ENCODE results near the gene FHL5. TPM values are rescaled to one million over a fixed set of nuclear protein-coding genes. Genes with fewer than 3 reads are reported as not detected.

The FHL5 gene, protein sequence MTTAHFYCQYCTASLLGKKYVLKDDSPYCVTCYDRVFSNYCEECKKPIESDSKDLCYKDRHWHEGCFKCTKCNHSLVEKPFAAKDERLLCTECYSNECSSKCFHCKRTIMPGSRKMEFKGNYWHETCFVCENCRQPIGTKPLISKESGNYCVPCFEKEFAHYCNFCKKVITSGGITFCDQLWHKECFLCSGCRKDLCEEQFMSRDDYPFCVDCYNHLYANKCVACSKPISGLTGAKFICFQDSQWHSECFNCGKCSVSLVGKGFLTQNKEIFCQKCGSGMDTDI
- not detected for polyA plus RNA-seq (2013, experiment 1 of 2)
- polyA plus RNA-seq (2013, experiment 2 of 2) = not detected

DNA sequence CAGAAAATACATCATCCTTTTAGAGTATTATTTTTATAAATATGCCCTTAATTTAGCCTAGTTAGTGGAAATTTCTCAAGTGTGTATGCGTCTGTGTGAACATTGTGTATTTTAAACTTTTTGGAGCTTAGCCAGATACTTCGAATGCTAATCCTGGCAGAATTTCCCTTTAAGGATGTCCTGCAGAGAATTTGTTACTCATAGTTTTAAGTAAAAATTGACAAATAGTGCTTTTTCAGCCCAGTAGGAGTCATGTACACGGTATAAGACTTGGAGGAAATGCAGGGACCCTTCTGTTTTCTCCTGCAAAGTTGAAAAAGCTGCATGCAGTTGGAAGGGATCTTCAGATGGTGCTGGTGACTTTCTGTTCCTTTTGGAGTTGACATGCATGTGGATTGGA, at the start of gene FHL5:
TSS of gene FHL5 (plus strand) at position 243 of the 400 bp plus-strand sequence. CDS start 40,486 bp downstream, outside the sequence.
- H3K56ac ChIP-seq (ENCODE audit: low read length) = no peak within 1 kb of the TSS
- H2AK5ac ChIP-seq (ENCODE audit: low read length) = no peak within 1 kb of the TSS
- no peaks in the 10 kb centered on the region for H3K79me1 ChIP-seq (ENCODE audit: low read length)
- no peaks in the 10 kb centered on the region for H3K27me3 ChIP-seq (ENCODE audit: insufficient read depth, low read length, poor library complexity)
- H3K4me2 ChIP-seq (ENCODE audit: low read length) = no peak within 1 kb of the TSS
- H3K27ac ChIP-seq (ENCODE audit: low read depth, low read length) = no peak within 1 kb of the TSS
- H4K8ac ChIP-seq (ENCODE audit: low read depth, low read length) = no peak within 1 kb of the TSS
- no peak within 1 kb of the TSS for H3K23ac ChIP-seq (ENCODE audit: low read length)
- no peaks in the 10 kb centered on the region for H3K4me1 ChIP-seq (ENCODE audit: control insufficient read depth, low read depth, low read length)
- H2BK5ac ChIP-seq (ENCODE audit: low read length) = no peak within 1 kb of the TSS
- no peak within 1 kb of the TSS for H3K9ac ChIP-seq (ENCODE audit: low read length)
- WGBS (ENCODE audit: extremely low coverage, insufficient coverage, low lambda C conversion rate) = no CpG with 5 or more reads among the region's 3 CpGs
- H3K79me2 ChIP-seq (ENCODE audit: control insufficient read depth, insufficient read depth, low read length) = no peaks in the 10 kb centered on the region
- no peak within 1 kb of the TSS for H4K5ac ChIP-seq (ENCODE audit: low read length)
- H2BK120ac ChIP-seq (ENCODE audit: low read depth, low read length) = no peak within 1 kb of the TSS
- H3K36me3 ChIP-seq (ENCODE audit: control insufficient read depth, insufficient read depth, low read length) = no peaks in the 10 kb centered on the region
- H3K4me3 ChIP-seq (ENCODE audit: low read length) = no peak within 1 kb of the TSS
- H2BK15ac ChIP-seq (replicated peaks; ENCODE audit: low read depth) = no peak within 1 kb of the TSS
- DNase-seq = no peak
- H3K4ac ChIP-seq (ENCODE audit: low read depth, low read length) = no peak within 1 kb of the TSS
- no peak within 1 kb of the TSS for H3K18ac ChIP-seq (ENCODE audit: low read length)

DNA sequence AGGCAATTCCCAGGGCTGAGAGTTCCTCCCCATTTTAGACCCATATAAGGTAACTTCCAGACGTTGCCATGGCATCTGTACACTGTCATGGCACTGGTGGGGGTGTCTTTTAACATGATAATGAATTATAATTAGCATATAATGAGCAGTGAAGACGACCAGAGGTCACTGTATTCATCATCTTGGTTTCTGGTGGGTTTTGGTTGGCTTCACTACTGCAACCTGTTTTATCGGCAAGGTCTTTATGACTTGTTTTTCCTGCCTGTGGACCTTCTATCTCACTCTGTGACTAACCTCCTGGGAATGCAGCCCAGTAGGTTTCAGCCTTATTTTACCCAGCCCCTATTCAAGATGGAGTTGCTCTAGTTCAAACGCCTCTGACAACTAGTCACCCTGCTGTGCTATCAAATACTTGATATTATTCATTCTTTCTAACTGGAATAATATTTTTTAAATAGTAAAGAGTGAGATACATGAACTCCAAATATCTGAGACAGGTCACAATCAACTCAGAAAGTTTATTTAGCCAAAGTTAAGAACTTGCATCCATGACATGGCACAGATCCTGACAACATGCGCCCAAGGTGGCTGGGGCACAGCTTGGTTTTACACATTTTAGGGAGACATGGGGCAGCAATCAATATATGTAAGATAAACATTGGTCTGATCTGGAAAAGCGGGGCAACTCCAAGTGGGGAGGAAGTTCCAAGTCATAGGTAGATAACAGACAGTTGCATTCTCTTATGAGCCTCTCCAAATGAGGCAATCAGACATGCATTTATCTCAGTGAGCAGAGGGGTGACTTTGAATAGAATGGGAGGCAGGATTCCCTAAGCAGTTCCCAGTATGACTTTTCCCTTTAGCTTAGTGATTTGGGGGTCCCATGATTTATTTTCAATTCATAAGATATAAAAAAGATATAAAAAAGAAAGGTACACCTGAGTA, 42.5 kb upstream of the FHL5 start:
- H2AK5ac ChIP-seq (ENCODE audit: low read length) = no peak overlapping the region
- H3K4me2 ChIP-seq (ENCODE audit: low read length) = peak overlapping the region; percentile 12
- no peak overlapping the region for H2BK120ac ChIP-seq (ENCODE audit: low read depth, low read length)
- no peak overlapping the region for H4K5ac ChIP-seq (ENCODE audit: low read length)
- H3K27me3 ChIP-seq (ENCODE audit: insufficient read depth, low read length, poor library complexity) = no peaks in the 10 kb centered on the region
- DNase-seq = peak; percentile 97
- H3K4me1 ChIP-seq (ENCODE audit: control insufficient read depth, low read depth, low read length) = no peaks in the 10 kb centered on the region
- H3K9ac ChIP-seq (ENCODE audit: low read length) = peak overlapping the region; percentile 80
- no CpG with 5 or more reads among the region's 6 CpGs for WGBS (ENCODE audit: extremely low coverage, insufficient coverage, low lambda C conversion rate)
- peak overlapping the region; percentile 20 for H3K27ac ChIP-seq (ENCODE audit: low read depth, low read length)
- H4K8ac ChIP-seq (ENCODE audit: low read depth, low read length) = no peak overlapping the region
- H3K18ac ChIP-seq (ENCODE audit: low read length) = no peak overlapping the region
- no peak overlapping the region for H3K4me3 ChIP-seq (ENCODE audit: low read length)
- H2BK15ac ChIP-seq (replicated peaks; ENCODE audit: low read depth) = no peak overlapping the region
- H2BK5ac ChIP-seq (ENCODE audit: low read length) = peak overlapping the region; percentile 23
- peak overlapping the region; percentile 47 for H3K56ac ChIP-seq (ENCODE audit: low read length)
- H3K36me3 ChIP-seq (ENCODE audit: control insufficient read depth, insufficient read depth, low read length) = no peaks in the 10 kb centered on the region
- no peak overlapping the region for H3K4ac ChIP-seq (ENCODE audit: low read depth, low read length)
- H3K79me1 ChIP-seq (ENCODE audit: low read length) = no peaks in the 10 kb centered on the region
- no peak overlapping the region for H3K23ac ChIP-seq (ENCODE audit: low read length)
- H3K79me2 ChIP-seq (ENCODE audit: control insufficient read depth, insufficient read depth, low read length) = no peaks in the 10 kb centered on the region

DNA sequence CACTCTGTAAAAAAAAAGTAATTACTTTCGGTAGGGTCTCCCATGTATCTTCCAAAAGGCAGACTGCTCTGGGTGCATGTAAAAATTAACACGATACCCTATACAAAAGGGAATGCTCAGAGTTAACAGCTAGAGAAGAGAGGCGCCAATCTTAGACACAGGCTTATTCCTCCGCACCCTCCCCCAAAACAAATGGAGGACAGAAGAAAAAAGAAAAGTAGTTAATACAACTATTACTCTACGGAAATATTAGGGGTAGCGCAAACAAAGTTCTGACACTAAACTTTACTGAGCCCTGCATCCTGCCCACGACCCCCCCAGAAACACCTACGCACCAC, 41.7 kb upstream of the FHL5 start:
- Histone ChIP-seq H4K5ac (ENCODE audit: low read length) (no peak overlapping the region), H3K79me1 (ENCODE audit: low read length) (no peaks in the 10 kb centered on the region), H2AK5ac (ENCODE audit: low read length) (no peak overlapping the region), H3K18ac (ENCODE audit: low read length) (peak overlapping the region; percentile 52), H3K4me3 (ENCODE audit: low read length) (peak overlapping the region; percentile 72), H3K56ac (ENCODE audit: low read length) (peak overlapping the region; percentile 87), H3K36me3 (ENCODE audit: control insufficient read depth, insufficient read depth, low read length) (no peaks in the 10 kb centered on the region), H3K27ac (ENCODE audit: low read depth, low read length) (peak overlapping the region; percentile 16), H2BK120ac (ENCODE audit: low read depth, low read length) (no peak overlapping the region), H2BK15ac (replicated peaks; ENCODE audit: low read depth) (no peak overlapping the region), H3K4me2 (ENCODE audit: low read length) (peak overlapping the region; percentile 37), H3K4ac (ENCODE audit: low read depth, low read length) (no peak overlapping the region), H3K79me2 (ENCODE audit: control insufficient read depth, insufficient read depth, low read length) (no peaks in the 10 kb centered on the region), H3K9ac (ENCODE audit: low read length) (peak overlapping the region; percentile 80), H2BK5ac (ENCODE audit: low read length) (peak overlapping the region; percentile 40), H3K27me3 (ENCODE audit: insufficient read depth, low read length, poor library complexity) (no peaks in the 10 kb centered on the region), H4K8ac (ENCODE audit: low read depth, low read length) (no peak overlapping the region), H3K23ac (ENCODE audit: low read length) (no peak overlapping the region), H3K4me1 (ENCODE audit: control insufficient read depth, low read depth, low read length) (no peaks in the 10 kb centered on the region)
- WGBS (ENCODE audit: extremely low coverage, insufficient coverage, low lambda C conversion rate) = no CpG with 5 or more reads among the region's 8 CpGs
- DNase-seq = no peak

DNA sequence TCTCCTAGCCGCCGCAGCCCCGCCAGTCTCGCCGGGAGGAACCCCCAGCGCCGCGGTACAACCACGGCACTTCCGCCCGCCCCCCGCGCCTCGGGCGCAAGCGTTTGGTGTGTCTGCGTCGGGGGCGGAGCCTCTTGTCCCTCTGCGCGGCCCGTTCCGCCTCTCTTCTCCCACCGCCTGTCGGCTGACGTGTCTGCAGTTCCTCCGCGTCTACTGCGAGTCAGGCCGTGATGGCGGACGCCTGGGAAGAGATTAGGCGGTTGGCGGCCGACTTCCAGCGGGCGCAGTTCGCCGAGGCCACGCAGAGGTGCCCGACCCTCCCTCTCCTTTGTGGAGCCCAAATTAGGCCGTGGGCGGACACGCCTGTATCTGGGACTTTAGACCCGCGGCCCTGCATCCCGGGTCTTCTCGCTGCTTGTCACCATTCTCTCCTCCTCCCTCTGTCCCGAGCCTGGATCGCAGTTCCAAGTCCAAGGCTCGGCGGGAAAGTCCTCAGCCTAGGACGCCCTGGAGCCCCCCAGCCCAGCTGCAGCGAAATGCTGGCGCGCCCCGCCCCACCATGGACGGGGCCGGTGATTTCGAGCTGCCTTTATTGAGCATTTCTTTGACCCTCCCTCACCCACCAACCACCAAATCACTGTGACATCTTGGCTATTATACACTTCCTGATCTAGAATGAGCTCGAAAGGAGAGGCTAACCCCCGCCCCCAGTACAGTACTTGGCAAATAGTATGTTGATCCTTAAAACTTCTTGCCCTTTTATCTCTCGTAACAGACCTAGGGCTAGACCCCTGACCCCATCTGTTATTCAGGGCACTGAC, 41.1 kb upstream of the FHL5 start, which contains the start of gene UFL1:
TSS of gene UFL1 (plus strand) at position 163 of the 821 bp plus-strand sequence. CDS start at position 231, 68 bp downstream.
- H3K4me1 ChIP-seq (ENCODE audit: control insufficient read depth, low read depth, low read length) = no peaks in the 10 kb centered on the region
- no peaks in the 10 kb centered on the region for H3K79me2 ChIP-seq (ENCODE audit: control insufficient read depth, insufficient read depth, low read length)
- H3K27me3 ChIP-seq (ENCODE audit: insufficient read depth, low read length, poor library complexity) = no peaks in the 10 kb centered on the region
- H2BK15ac ChIP-seq (replicated peaks; ENCODE audit: low read depth) = no peak within 1 kb of the TSS
- H4K8ac ChIP-seq (ENCODE audit: low read depth, low read length) = no peak within 1 kb of the TSS
- H3K79me1 ChIP-seq (ENCODE audit: low read length) = no peaks in the 10 kb centered on the region
- no peak within 1 kb of the TSS for H2BK120ac ChIP-seq (ENCODE audit: low read depth, low read length)
- peak within 1 kb of the TSS; percentile 83 for H3K4ac ChIP-seq (ENCODE audit: low read depth, low read length)
- WGBS (ENCODE audit: extremely low coverage, insufficient coverage, low lambda C conversion rate) = no CpG with 5 or more reads among the region's 63 CpGs
- no peaks in the 10 kb centered on the region for H3K36me3 ChIP-seq (ENCODE audit: control insufficient read depth, insufficient read depth, low read length)
- peak within 1 kb of the TSS; percentile 40 for H2BK5ac ChIP-seq (ENCODE audit: low read length)
- H3K23ac ChIP-seq (ENCODE audit: low read length) = peak within 1 kb of the TSS; percentile 51
- H3K4me3 ChIP-seq (ENCODE audit: low read length) = peak within 1 kb of the TSS; percentile 75
- H3K27ac ChIP-seq (ENCODE audit: low read depth, low read length) = peak within 1 kb of the TSS; percentile 72
- no peak within 1 kb of the TSS for H2AK5ac ChIP-seq (ENCODE audit: low read length)
- peak within 1 kb of the TSS; percentile 62 for H3K18ac ChIP-seq (ENCODE audit: low read length)
- DNase-seq = peak; percentile 97
- peak within 1 kb of the TSS; percentile 88 for H3K56ac ChIP-seq (ENCODE audit: low read length)
- H4K5ac ChIP-seq (ENCODE audit: low read length) = no peak within 1 kb of the TSS
- H3K9ac ChIP-seq (ENCODE audit: low read length) = peak within 1 kb of the TSS; percentile 91
- peak within 1 kb of the TSS; percentile 64 for H3K4me2 ChIP-seq (ENCODE audit: low read length)

DNA sequence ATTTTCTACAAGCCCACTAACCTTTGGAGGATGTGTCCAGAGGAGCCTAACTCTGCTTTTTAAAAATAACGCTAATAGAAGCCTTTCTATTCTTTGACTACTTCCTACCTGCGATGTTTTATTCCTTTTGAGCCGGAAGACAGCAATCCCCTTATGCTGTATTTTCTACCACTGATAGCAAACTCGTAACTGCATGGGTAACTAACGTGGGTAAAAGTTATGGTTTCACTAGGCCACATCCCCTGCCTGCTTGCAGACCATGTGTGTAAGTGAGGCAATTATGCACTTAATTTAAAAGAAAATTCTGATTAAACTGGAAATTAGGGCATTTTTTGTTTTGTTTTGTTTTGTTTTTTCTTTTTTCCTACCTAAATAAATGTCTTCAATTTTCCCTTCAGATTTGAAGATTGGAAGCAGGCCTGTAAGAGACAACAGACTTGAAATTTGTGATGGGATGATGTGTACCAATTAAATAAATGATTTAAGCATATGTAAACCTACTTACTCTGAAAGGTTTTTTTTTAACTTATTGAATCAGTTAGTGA, 40.4 kb upstream of the FHL5 start:
- Histone ChIP-seq H3K4me2 (ENCODE audit: low read length) (peak overlapping the region; percentile 64), H3K4me1 (ENCODE audit: control insufficient read depth, low read depth, low read length) (no peaks in the 10 kb centered on the region), H2BK5ac (ENCODE audit: low read length) (no peak overlapping the region), H2AK5ac (ENCODE audit: low read length) (no peak overlapping the region), H4K5ac (ENCODE audit: low read length) (no peak overlapping the region), H3K79me2 (ENCODE audit: control insufficient read depth, insufficient read depth, low read length) (no peaks in the 10 kb centered on the region), H3K79me1 (ENCODE audit: low read length) (no peaks in the 10 kb centered on the region), H3K36me3 (ENCODE audit: control insufficient read depth, insufficient read depth, low read length) (no peaks in the 10 kb centered on the region), H2BK120ac (ENCODE audit: low read depth, low read length) (no peak overlapping the region), H3K23ac (ENCODE audit: low read length) (peak overlapping the region; percentile 51), H3K4ac (ENCODE audit: low read depth, low read length) (no peak overlapping the region), H4K8ac (ENCODE audit: low read depth, low read length) (no peak overlapping the region), H3K56ac (ENCODE audit: low read length) (peak overlapping the region; percentile 88), H3K27me3 (ENCODE audit: insufficient read depth, low read length, poor library complexity) (no peaks in the 10 kb centered on the region), H3K27ac (ENCODE audit: low read depth, low read length) (peak overlapping the region; percentile 72), H3K9ac (ENCODE audit: low read length) (peak overlapping the region; percentile 91), H3K4me3 (ENCODE audit: low read length) (peak overlapping the region; percentile 75), H2BK15ac (replicated peaks; ENCODE audit: low read depth) (no peak overlapping the region), H3K18ac (ENCODE audit: low read length) (no peak overlapping the region)
- no CpG with 5 or more reads among the region's 5 CpGs for WGBS (ENCODE audit: extremely low coverage, insufficient coverage, low lambda C conversion rate)
- peak; percentile 29 for DNase-seq

Measured in mesendoderm (in vitro differentiated cells).